Stimulated activated CD8-positive, alpha-beta memory T cell treated with anti-CD3 and anti-CD28 coated beads, Interleukin-7, amount 100 ng/mL, for 48 hours (primary cell): ENCODE measurements around the gene CFLAR.
A peak's percentile ranks its signal among the peaks of the same experiment; 100 is the strongest.
"Not testable (repeated sequence)": the region's sequence is repeated elsewhere in the genome, so short reads cannot be mapped to it uniquely, and the experiment has no call there.

ENCODE experiments used
- DNase-seq, 2 donors: peaks; one replicate each; pipeline ENCODE4 v3.0.0-alpha.2; 2020; ENCODE audit warnings: low read depth in 1 of 2; ENCODE audit errors: extremely low read depth in 1 of 2

CFLAR gene

DNA sequence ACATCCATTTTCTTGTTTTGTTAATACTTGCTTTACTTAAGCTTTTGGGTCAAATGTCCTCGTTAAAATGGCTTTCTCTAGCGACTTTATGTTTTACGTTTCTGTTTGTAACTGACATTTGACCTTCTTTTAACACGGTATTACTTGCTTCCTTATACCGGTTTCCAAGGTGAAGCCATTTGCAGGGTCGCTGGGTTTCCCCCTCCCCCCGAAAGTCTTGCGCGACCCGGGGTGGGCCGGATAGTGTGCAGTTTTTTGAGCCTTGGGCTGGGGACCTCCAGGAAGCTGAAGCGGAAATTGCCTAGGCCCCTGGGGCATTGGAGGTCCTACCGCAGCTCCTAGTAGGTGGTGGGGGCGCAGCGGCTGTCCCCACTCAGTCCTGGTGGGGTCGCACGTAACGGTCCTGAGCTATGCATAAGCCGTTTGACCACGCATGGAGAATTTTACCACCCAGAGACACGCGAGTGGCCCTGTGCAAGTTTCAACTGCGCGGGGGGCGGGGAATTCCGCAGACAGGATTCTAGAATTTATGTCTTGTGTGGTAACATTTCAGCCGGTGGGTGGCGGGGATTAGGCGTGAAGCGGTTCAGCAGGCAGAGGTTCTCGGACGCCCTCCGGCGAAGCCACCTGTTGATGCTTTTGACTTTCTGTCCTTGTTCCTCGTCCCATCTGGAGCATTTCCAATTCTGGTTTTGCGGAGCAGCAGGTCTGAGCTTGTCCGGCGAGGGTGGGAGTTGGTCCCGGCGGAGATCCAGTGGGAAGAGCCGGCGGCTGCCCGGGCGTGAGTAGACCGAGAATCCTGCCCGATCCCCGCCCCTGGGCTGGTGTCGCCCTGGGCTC, 2.4 kb downstream of the CFLAR start:
- DNase-seq: peak; percentile 72 to 89

DNA sequence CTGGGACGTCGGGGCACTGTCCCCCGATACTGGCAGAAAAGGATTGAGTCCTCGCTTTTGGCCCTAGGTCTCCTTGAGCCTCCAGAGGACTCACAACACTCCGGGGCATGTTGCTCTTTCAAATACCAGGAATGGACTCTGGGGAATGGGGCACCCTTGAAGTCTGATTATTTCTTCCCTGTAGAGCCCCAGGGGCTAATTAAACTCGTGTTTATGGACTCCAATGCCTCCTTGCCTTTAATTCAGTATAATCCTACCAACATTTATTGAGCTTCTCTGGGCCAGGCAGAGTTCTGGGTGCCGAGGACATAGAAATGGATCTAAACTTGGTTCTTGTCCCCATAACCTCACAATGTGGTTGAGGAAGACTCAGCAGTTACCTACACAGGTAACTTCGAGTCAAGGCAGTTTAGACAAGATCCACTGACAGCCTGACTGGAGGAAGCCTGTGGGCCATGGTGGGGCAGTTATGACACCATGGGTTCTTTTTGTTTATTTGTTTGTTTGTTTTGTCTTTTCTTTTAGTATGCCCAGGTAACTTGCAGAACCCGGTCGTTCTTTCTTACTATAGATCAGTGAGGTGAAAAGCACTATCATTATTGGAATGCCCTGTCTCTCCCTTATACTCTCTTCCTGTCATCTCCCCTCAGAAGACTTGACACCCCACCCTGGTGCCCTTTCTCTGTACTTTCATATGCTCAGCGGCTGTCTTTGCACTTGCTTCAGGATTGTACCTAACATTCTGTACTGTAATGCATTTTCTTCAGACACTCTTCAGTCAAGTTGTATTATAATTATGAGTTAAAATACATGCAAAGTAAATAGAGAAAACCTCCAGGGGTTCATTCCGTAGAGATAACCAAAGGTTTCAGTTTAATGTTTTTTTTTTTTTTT, 3.2 kb downstream of the CFLAR start:
- DNase-seq: no peak

DNA sequence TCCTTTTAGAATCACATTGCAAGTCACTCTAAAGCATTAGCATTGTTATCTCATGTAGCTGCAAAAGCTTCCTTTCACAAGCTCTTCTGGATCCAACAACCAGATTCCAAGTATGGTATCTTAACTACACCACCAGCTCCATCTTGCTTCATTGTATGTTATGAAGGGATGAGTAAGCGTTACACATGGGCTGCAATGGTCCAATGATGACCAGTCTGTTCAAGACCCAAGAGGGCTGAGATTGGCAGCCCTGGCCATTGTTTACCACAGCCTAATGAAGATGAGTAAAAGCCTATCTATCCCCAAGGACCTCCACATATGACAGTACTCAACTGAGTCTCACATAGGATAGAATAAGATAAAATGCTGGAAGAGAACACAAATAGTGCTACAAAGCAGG, 6.3 kb downstream of the CFLAR start:
- DNase-seq: no peak

DNA sequence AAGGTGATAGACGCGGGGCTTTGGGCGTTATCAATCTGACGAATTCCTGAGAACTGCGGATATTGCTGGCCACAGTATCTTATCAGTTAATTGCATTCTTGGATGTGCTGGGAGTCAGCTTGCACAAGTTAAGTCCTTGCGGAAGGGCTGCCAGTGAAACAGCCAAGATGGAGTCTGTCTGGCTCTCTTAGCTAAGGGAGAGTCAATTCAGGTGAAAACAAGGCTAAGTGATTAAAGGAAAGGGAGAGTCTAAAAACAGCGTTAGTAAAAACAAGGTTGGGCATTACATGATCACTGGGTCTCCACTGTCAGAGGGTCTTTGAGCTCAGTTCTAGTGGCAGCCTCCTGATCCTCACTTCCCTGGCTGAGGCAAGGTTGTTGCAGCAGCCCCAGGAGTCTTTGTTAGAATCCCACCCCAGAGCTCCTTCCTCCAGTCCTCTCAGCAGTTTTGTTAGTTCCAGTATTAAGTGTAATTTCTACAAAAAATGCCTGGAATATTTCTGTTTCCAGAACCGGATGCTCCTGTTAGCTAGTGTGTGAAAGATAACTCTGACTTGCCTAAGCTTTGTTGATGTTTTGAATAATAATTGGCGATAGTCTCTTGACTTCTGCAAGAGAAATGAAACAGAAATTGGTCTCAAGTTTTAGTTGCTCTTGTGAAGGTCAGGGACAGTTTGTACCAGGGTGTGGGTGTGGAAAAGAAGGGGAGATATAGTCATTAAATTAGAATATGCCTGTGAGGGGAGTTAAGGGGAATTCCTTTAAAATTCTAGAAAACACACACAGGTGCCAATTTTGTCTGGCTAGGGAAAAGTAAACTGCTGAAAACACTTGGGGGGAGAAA, 10.6 kb downstream of the CFLAR start:
- DNase-seq: no peak

DNA sequence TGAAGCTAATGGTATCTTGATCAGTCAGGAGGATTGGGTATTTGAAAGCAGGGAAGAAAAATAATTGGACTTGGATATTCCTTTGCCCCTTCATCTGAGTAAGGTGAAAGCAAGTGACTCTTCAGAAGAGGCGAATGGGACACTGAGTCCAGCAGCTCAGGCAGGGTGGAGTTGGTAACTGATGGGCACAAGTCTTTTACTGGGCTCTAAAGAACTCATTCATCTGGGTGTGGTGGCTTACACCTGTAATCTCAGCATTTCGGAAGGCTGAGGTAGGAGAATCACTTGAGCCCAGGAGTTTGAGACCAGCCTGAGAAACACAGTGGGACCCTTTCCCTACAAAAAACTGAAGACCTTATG, 11.2 kb downstream of the CFLAR start:
- DNase-seq: no peak

DNA sequence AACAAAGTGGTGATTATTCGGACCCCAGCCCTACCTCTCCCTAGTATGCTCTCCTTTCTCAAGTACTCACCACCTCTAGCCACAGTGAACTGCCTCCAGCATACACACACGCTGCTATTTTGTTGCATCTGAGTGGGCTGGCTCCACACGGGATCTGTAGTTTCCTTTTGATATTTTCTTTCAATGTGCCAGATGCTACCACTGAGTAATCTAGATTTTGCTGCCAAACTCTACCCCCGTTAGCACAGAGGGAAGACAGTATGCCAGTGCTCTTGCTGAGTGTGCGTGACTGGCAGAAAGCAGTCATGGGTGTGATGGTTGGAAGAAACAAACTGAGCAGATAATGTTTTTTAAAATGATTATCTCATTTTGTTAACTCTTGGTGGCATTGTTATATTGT, 11.6 kb downstream of the CFLAR start:
- no peak for DNase-seq

DNA sequence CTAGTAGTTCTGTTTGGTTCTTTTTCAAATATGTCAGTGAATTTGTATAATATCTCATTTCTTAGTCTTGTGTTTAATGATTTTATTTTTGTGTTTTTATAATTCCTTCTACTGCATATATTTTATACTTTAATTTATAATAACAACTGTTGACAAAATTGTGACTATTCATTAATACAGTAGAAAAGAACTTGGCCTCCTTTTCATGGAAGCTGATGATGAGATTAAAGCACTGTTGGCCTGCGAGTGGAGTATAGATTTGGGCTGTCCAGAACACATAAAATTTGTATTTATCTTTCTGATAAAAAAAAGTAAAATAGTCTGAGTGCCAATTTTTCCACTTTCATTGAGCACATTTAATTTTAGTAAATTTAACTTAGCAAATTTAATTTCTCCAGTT, 12.1 kb downstream of the CFLAR start:
- no peak for DNase-seq

DNA sequence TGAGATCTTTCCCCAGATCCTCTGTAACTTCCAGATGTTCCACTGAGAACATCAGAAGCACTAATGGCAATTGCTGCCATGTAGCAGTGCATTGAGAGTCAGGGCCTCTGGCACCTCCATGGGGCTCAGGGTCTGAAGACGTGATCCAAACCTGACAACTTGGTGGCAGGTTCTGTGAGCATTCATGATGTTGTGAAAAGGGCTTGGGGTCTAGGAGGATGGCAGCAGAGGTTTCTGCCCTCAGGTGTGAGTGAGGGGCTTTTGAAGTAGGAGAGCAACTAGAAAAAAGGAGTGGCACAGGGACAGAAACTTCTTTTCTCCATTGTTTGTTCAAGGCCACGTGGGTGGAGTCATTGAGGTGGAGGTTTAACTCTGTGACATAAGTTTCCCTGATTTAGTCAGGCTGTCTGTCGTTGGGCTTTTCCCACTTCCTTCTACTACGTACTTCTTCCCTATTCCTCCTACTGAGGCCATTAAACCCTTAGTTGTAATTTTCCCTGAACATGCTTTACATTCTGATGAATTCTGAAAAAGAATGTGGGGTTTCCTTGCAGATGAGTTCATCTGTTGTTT, 13.1 kb downstream of the CFLAR start:
- no peak for DNase-seq

DNA sequence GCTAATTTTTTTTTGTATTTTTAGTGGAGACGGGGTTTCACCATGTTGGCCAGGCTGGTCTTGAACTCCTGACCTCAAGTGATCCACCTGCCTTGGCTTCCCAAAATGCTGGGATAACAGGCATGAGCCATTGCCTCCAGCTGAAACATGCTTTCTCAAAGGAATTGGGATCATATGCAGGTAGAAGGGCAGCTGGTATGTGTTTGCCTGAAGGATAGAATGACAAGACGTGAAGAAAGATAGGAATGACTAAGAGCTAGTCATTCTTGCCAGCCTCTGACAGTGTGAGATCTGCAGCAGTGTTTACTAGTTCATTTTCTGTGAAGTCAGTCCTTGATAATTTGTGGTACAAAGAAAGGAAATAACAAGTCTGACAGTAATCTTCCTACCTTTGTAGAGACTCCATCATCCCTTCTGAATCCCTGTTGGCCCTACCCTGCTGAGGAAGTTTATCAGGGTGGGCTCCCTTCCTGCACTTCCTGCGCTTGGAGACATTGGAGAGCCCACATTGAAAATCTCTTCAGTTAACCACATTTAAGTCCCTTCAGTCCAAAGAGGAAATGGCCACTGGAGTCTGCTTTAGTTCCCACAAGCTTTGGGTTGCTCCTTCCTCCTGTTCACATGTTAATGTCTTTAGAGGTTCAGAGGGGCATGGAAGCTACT, 14.7 kb downstream of the CFLAR start:
- no peak for DNase-seq

DNA sequence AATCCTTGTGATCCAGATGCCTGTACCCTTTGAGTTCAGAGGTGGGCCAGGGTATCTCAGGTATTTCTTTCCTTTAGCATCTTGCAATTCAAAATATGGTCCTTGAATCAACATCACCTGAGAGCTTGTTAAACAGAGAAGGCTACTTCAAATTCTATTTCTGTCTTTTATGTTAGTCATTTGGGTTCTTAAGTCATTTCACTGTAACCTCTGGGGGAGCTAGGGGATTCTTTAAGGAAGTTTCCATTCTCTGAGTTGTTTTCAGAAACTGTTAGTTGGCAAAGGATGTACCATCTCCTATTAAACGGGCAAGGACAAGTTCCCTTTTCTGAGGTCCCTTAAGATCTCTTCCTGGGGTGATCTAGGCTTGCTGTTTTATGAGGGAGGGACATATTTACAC, 16.6 kb downstream of the CFLAR start:
- DNase-seq: no peak

DNA sequence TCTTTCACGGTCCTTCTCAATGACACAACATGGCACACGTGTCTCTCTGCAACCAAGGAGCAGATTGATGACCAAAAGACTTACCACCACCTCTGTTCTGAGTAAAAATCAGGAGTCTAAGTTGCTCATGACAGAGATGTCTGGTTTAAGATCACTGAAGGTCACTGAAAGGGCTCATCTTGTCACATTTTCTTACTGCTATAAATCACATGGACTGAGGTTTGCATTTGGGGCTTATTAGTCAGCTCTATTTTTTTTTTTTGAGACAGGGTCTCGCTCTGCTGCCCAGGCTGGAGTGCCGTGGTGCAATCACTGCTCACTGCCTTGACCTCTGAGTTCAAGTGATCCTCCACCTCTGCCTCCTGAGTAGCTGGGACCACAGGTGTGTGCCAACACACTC, 19.4 kb downstream of the CFLAR start:
- DNase-seq: no peak

DNA sequence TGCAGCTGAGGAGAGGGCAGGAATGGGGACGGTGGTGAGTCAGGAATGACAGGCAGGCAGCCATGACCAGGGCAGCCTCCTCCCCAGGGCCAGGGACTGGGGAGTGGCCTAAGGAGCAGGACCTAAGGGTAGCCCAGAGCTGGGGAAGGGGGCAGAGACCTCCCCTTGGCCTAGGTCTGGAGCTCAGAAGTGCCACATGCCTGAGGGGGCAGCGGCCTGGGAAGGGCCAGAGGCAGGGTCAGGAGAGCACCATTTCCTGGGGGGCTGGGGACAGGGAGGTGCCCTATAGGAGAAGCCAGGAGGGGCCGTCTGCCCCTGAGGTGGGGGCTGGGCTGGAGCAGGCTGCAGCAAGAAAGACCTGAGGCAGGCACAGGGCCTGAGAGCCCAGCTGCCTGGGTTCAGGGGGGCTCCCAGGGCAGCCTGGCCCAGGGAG, 20.9 kb downstream of the CFLAR start:
- no peak for DNase-seq

DNA sequence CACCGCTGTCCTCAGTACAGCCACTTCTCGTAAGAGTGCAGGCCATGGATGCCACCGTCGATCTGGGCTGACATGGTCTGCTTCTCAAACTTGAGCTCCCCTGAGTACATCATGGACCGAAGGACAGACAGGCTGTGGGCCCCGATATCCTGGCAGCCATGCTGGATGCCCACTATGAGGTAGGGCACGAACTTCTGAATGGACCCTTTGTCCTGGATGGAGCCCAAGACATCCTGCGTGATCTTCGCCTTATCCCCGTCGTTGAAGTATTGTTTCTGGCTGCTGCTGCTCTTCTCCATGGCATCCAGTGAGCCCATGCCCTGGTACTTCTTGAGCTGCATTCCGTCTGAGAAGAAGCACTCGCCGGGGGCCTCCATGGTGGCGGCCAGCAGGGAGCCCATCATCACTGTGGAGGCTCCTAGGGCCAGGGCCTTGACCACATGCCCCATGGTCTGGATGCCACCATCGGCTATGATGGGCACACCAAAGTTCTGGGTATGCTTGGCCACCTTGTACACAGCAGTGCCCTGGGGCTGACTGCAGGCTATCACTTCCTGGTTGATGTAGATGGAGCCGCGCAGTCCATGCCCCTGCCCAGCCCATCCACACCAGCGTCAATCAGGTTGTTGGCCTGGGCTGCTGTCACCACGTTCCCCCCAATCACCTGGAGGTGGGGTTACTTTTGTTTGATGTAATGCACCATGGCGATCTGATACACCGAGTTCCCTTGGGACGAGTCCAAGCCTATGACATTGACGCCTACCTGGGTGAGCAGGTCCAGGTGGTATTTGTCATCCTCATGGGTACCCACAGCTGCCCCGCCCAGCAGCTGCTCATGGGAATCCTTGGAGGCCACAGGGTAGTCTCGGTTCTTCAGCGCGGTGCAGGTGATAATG, 21.8 kb downstream of the CFLAR start:
- no peak for DNase-seq

DNA sequence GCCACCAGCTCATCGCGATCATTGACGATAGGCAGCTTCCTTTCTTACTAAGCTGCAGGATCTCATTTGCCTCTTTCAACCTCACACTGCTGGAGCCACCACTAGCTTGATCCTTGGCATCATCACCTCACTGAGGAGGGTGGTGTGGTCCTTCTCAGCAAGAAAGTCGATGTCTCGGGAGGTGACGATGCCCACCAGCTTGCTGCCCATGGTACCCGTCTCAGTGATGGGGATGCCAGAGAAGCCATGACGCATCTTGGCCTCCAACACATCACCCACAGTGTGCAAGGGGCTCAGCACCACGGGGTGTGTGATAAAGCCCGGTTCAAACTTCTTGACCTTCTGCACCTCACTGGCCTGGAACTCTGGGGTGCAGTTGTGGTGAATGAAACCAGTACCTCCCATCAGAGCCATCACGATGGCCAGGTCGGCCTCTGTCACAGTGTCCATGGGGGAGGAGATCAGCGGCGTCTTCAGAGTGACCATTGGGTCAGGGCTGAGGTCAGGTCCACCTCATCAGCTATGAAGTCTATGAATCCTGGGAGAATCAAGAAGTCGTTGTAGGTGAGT, 22.5 kb downstream of the CFLAR start:
- no peak for DNase-seq

DNA sequence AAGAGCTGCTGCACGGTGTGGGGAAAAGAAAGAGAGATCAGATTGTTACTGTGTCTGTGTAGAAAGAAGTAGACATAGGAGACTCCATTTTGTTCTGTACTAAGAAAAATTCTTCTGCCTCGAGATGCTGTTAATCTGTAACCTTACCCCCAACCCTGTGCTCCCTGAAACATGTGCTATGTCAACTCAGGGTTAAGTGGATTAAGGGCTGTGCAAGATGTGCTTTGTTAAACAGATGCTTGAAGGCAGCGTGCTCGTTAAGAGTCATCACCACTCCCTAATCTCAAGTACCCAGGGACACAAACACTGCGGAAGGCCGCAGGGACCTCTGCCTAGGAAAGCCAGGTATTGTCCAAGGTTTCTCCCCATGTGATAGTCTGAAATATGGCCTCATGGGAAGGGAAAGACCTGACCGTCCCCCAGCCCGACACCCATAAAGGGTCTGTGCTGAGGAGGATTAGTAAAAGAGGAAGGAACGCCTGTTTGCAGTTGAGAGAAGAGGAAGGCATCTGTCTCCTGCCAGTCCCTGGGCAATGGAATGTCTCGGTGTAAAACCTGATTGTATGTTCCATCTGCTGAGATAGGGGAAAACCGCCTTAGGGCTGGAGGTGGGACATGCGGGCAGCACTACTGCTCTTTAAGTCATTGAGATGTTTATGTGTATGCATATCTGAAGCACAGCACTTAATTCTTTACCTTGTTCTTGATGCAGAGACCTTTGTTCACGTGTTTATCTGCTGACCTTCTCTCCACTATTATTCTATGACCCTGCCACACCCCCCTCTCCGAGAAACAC, 23.2 kb downstream of the CFLAR start:
- not testable (repeated sequence) for DNase-seq

DNA sequence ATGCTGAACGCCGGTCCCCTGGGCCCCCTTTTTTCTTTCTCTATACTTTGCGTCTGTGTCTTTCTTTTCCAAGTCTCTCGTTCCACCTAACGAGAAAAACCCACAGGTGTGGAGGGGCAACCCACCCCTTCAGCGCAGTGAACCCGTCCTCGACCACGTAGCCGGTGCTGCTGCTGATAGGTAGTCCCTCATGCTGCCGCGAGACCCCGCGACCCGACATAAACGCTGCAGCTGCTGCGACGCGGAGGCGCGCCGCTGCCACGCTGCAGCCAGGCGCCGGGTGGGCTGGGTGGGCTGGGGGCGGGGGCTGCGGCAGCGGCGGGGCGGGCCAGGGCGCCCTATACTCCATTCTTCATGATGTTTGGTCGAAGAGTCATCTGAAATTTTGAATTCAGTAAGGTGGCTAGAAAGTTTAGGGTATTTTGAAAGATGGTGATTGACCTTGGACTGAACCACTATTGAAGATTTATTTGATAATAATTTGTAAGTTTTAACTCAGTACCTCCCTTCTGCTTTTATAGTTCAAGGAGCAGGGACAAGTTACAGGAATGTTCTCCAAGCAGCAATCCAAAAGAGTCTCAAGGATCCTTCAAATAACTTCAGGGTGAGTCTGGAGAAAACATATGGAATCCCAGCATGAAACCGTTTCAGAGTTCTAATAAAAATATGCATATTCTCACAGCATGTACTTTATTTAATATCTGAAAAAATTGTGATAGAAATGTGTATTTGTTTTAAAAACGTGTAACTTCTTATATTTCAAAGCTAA, 24.1 kb downstream of the CFLAR start:
- no peak for DNase-seq
